Pancreas (tissue), 10 donors: ENCODE measurements around the gene PCDH15. TPM values are rescaled to one million over a fixed set of nuclear protein-coding genes. Genes with fewer than 3 reads are reported as not detected.

Source experiments
- ATAC-seq, 4 donors: fragments of 200-7000 bp; cut with Tn5 transposase; one replicate each; pipeline versions ENCODE4 v1.8.0 to v1.9.1; 2020; ENCODE audit warnings: mild to moderate bottlenecking in 4 of 4, moderate library complexity in 4 of 4
- DNase-seq, 6 donors: peaks; one replicate each; pipeline ENCODE4 v3.0.0-alpha.2; 2020
- FAIRE-seq: peaks from 2 replicates; lab custom pipeline; 2012; peaks lifted over from hg19 to GRCh38; lab: Jason Lieb, UNC
- H3K27ac ChIP-seq, 4 donors: fragments of 200-600 bp; sonication (generic); 1 replicate in 3 of 4; 2 replicates in 1 of 4; pipeline versions ENCODE4 v1.5.0 to v1.8.0; 2020
- H3K27me3 ChIP-seq, 4 donors: fragments of 200-600 bp; one replicate each; pipeline ENCODE4 v1.8.0; 2021
- H3K36me3 ChIP-seq, 3 donors: fragments of 200-600 bp; sonication (generic) in 1 of 3; one replicate each; pipeline versions ENCODE4 v1.5.0 to v1.8.0; 2020 to 2021
- H3K4me1 ChIP-seq, 3 donors: fragments of 200-600 bp; one replicate each; pipeline ENCODE4 v1.8.0; 2021
- H3K4me3 ChIP-seq, 4 donors: fragments of 200-600 bp; sonication (generic) in 2 of 4; one replicate each; pipeline versions ENCODE4 v1.5.0 to v1.8.0; 2020 to 2021
- H3K9me3 ChIP-seq, 4 donors: fragments of 200-600 bp; one replicate each; pipeline ENCODE4 v1.8.0; 2021
- CTCF ChIP-seq, 4 donors: fragments of 200-600 bp; sonication (generic) in 3 of 4; IDR thresholded peaks; one replicate each; pipeline versions ENCODE4 v1.5.0 to v1.8.0; 2021; ENCODE audit warnings: antibody characterized with exemption in 4 of 4
- WGBS, 2 donors: extraction: QIAGEN DNeasy Blood & Tissue Kit; methylation state at CpG; one replicate each; pipeline ENCODE4 v1.1.7; 2013; 5-methylcytosine and 5-hydroxymethylcytosine counted together
- intact Hi-C, 3 donors: fragments of 100-400 bp; cut with DNase I; formaldehyde crosslinking; loops; one replicate each; pipeline versions ENCODE4 v1.11.1 to v1.14.2; 2022
- polyA plus RNA-seq, 2 donors: library from polyadenylated mRNA; stranded (reverse); fragments of 200-250 nt; gene quantifications; one replicate each; pipeline ENCODE4 v1.2.3, GENCODE V29; 2013
- total RNA-seq, 6 donors: library from RNA; stranded (reverse); fragmentation: NEBNext Ultra II Directional in 4 of 6; extraction: Animal tissue kit (Norgen Biotek cat#: 25700) in 4 of 6; gene quantifications; one replicate each; pipeline versions ENCODE4 v1.2.1 to v1.2.4, GENCODE V29; 2021 to 2023
- donor health status: healthy with polysubstance abuse.
- donor health status: DM: no; HTN: no; CAD: no; lungs with moderate emphysema.
- donor health status: DM: no; HTN: no; CAD: no.
- donor health status: control.
- donor health status: control.
- donor health status: Bipolar disorder and iron deficiency.
- donor health status: DM: yes; HTN: yes; CAD: no.
- donor health status: DM: no; HTN: no; CAD: no.
- donor health status: DM: no; HTN: no; CAD: no.
- donor health status: DM: yes; HTN: yes; CAD: no.

The PCDH15 gene
- total and polyA plus RNA-seq, 8 donors: 0.31 TPM; not detected in 7

GRCh38 chr10:54691331-54691730 is 109.7 kb downstream of the PCDH15 start:
- H3K9me3 ChIP-seq: no peaks in the 10 kb centered on the region
- FAIRE-seq (no peak), ATAC-seq (no peak), DNase-seq (no peak)
- H3K27me3 ChIP-seq: no peaks in the 10 kb centered on the region
- WGBS, 2 donors: 37 to 42% methylated on average over 1 of the region's 1 CpG
- no peaks in the 10 kb centered on the region for H3K4me1 ChIP-seq
- no peak overlapping the region for H3K27ac ChIP-seq
- no peak overlapping the region for H3K4me3 ChIP-seq
- intact Hi-C loops: no loop called here
- H3K36me3 ChIP-seq: no peaks in the 10 kb centered on the region
- no peak for TF ChIP-seq CTCF (IDR thresholded peaks at IDR 0.05)

GRCh38 chr10:54682554-54682953 is 118.5 kb downstream of the PCDH15 start:
- no peak for DNase-seq
- no peak for ATAC-seq
- H3K9me3 ChIP-seq: no peaks in the 10 kb centered on the region
- TF ChIP-seq CTCF (IDR thresholded peaks at IDR 0.05): no peak
- no peaks in the 10 kb centered on the region for H3K27me3 ChIP-seq
- H3K4me1 ChIP-seq: no peaks in the 10 kb centered on the region
- WGBS, 2 donors: 11 to 13% methylated on average over 1 of the region's 1 CpG
- no peaks in the 10 kb centered on the region for H3K36me3 ChIP-seq
- FAIRE-seq: no peak
- intact Hi-C loops: no loop called here
- H3K27ac ChIP-seq: no peak overlapping the region
- H3K4me3 ChIP-seq: no peak overlapping the region

- H3K4me1 ChIP-seq: no peaks in the 10 kb centered on the region
- DNase-seq (no peak), FAIRE-seq (no peak), ATAC-seq (no peak)
- no peak overlapping the region for H3K27ac ChIP-seq
- 37 to 48% methylated on average over 2 of the region's 2 CpGs for WGBS, 2 donors
- H3K36me3 ChIP-seq: no peaks in the 10 kb centered on the region
- H3K4me3 ChIP-seq: no peak overlapping the region
- H3K27me3 ChIP-seq: no peaks in the 10 kb centered on the region
- H3K9me3 ChIP-seq: no peaks in the 10 kb centered on the region
- TF ChIP-seq CTCF (IDR thresholded peaks at IDR 0.05): no peak
- intact Hi-C loops: no loop called here
Observed at GRCh38 chr10:54681136-54681535, 119.9 kb downstream of the PCDH15 start.

- Histone ChIP-seq H3K27me3 (no peaks in the 10 kb centered on the region), H3K27ac (no peak overlapping the region), H3K9me3 (no peaks in the 10 kb centered on the region), H3K36me3 (no peaks in the 10 kb centered on the region), H3K4me3 (no peak overlapping the region), H3K4me1 (no peaks in the 10 kb centered on the region)
- intact Hi-C loops: no loop called here
- 11 to 12% methylated on average over 1 of the region's 1 CpG for WGBS, 2 donors
- no peak for TF ChIP-seq CTCF (IDR thresholded peaks at IDR 0.05)
- ATAC-seq: no peak
- FAIRE-seq: no peak
- no peak for DNase-seq
Observed at GRCh38 chr10:54667136-54667535, 133.9 kb downstream of the PCDH15 start.

- no peaks in the 10 kb centered on the region for H3K9me3 ChIP-seq
- H3K4me3 ChIP-seq: no peak overlapping the region
- H3K4me1 ChIP-seq: no peaks in the 10 kb centered on the region
- no peak overlapping the region for H3K27ac ChIP-seq
- no peaks in the 10 kb centered on the region for H3K36me3 ChIP-seq
- DNase-seq (no peak), ATAC-seq (no peak), FAIRE-seq (no peak)
- no peak for TF ChIP-seq CTCF (IDR thresholded peaks at IDR 0.05)
- intact Hi-C loops: no loop called here
- H3K27me3 ChIP-seq: no peaks in the 10 kb centered on the region
Observed at GRCh38 chr10:54666192-54666591, 134.8 kb downstream of the PCDH15 start.
